ENCODE measurements around the gene KIF1B.
"Not testable (repeated sequence)": the region's sequence is repeated elsewhere in the genome, so short reads cannot be mapped to it uniquely, and the experiment has no call there.

KIF1B gene

GRCh38 chr1:10421637-10422036 lies 211.3 kb downstream of the KIF1B start:
- no peak for DNase-seq

DNA sequence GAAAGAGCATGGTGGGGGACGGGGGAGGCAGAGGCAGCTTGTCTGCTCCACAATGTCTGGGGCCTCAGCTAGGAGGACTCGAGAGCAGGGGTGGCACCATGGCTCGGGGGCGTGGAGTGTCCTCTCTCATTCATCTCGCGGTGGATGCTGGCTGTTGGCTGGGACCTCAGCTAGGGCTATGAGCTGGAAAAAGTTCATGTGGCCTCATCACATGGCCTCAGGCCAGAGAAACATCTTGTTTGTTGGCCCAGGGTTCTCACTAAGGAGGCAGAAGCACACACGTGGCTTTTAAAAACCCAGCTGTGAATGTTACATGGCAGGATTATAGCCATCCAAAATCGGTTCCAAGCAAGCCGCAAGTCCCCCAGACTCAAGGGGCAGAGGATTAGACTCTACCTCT lies 213.7 kb downstream of the KIF1B start:
- peak in 4 of 56 donors; percentile 3 to 34 (median 10) for DNase-seq

GRCh38 chr1:10424651-10425050 lies 214.3 kb downstream of the KIF1B start:
- DNase-seq, result no peak

DNA sequence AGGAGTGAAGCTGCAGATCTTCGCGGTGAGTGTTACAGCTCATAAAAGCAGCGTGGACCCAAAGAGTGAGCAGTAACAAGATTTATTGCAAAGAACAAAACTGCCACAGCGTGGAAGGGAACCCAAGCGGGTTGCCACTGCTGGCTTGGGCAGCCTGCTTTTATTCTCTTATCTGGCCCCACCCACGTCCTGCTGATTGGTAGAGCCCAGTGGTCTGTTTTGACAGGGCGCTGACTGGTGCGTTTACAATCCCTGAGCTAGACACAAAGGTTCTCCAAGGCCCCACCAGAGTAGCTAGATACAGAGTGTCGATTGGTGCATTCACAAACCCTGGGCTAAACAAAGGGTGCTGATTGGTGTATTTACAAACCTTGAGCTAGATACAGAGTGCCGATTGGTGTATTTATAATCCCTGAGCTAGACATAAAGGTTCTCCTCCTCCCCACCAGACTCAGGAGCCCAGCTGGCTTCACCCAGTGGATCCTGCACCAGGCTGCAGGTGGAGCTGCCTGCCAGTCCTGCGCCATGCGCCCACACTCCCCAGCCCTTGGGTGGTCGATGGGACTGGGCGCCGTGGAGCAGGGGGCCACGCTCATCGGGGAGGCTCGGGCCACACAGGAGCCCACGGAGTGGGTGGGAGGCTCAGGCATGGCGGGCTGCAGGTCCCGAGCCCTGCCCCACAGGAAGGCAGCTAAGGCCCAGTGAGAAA lies 215.6 kb downstream of the KIF1B start:
- DNase-seq, result not testable (repeated sequence)

DNA sequence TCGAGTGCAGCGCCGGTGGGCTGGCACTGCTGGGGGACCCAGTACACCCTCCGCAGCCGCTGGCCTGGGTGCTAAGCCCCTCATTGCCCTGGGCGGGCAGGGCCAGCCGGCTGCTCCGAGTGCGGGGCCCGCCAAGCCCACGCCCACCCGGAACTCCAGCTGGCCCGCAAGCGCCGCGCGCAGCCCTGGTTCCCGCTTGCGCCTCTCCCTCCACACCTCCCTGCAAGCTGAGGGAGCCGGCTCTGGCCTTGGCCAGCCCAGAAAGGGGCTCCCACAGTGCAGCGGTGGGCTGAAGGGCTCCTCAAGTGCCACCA lies 216.1 kb downstream of the KIF1B start:
- DNase-seq, result not testable (repeated sequence)

DNA sequence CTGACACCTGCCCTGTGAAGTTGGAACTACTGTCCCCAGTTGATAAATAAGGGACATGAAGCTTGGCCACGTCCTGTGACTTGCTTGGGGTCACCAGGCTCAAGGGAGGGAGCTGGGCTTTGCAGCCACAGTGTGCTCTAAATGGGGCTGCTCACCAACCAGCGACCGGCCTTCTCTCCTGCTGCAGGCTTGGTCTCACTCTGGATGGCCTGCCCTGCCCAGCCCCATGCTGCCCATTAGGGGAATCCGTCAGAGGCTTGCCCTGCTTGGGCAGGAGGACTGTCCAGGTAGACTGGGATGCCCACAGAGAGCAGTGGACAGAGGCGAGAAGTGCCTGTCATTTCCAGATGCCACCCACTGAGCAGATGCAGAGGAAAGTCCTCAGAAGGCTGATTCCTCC lies 218.6 kb downstream of the KIF1B start:
- no peak for DNase-seq

- DNase-seq, result peak in 1 of 56 donors; percentile 52
Measured at GRCh38 chr1:10429868-10430215, 219.5 kb downstream of the KIF1B start.

GRCh38 chr1:10430216-10431069 lies 220.1 kb downstream of the KIF1B start, which contains the start of gene CENPS:
TSS of gene CENPS (plus strand) at chr1:10430433. CDS start at chr1:10430518, 85 bp downstream.
- peak in 54 of 56 donors; percentile 24 to 95 (median 84) for DNase-seq
